ENCODE results near the gene NFE2L3.
A peak's percentile ranks its signal among the peaks of the same experiment; 100 is the strongest.
"Not testable (repeated sequence)": the region's sequence is repeated elsewhere in the genome, so short reads cannot be mapped to it uniquely, and the experiment has no call there.

The NFE2L3 gene

GRCh38 chr7:26147646-26148306 lies 4.2 kb upstream of the NFE2L3 start:
- DNase-seq: not testable (repeated sequence)

GRCh38 chr7:26148307-26148700 lies 3.7 kb upstream of the NFE2L3 start:
- not testable (repeated sequence) for DNase-seq

GRCh38 chr7:26149391-26149977 lies 2.5 kb upstream of the NFE2L3 start:
- DNase-seq: no peak

- no peak for DNase-seq
These were observed 902 bp upstream of the NFE2L3 start for GRCh38 chr7:26151096-26151495.

- no peak for DNase-seq
These were observed 397 bp upstream of the NFE2L3 start for GRCh38 chr7:26151650-26151952.

GRCh38 chr7:26152782-26153240 lies 813 bp downstream of the NFE2L3 start:
- peak; percentile 33 for DNase-seq

GRCh38 chr7:26153241-26153822 lies 1.3 kb downstream of the NFE2L3 start:
- no peak for DNase-seq

GRCh38 chr7:26153823-26154783 lies 2.1 kb downstream of the NFE2L3 start:
- DNase-seq: no peak

- DNase-seq: no peak
These were observed 3.8 kb downstream of the NFE2L3 start for GRCh38 chr7:26155531-26156375.

GRCh38 chr7:26156451-26157420 lies 4.7 kb downstream of the NFE2L3 start:
- DNase-seq: peak; percentile 33

GRCh38 chr7:26157520-26158105 lies 5.6 kb downstream of the NFE2L3 start:
- no peak for DNase-seq

- DNase-seq: no peak
These were observed 7.2 kb downstream of the NFE2L3 start for GRCh38 chr7:26159243-26159642.

GRCh38 chr7:26160896-26161295 lies 8.9 kb downstream of the NFE2L3 start:
- DNase-seq: no peak

- DNase-seq: no peak
These were observed 10.4 kb downstream of the NFE2L3 start for GRCh38 chr7:26162431-26162830.

- DNase-seq: not testable (repeated sequence)
These were observed 11.8 kb downstream of the NFE2L3 start for GRCh38 chr7:26163804-26164203.

- no peak for DNase-seq
These were observed 14.1 kb downstream of the NFE2L3 start for GRCh38 chr7:26165950-26166683.

GRCh38 chr7:26166684-26167266 lies 14.8 kb downstream of the NFE2L3 start:
- DNase-seq: no peak

- no peak for DNase-seq
These were observed 15.4 kb downstream of the NFE2L3 start for GRCh38 chr7:26167303-26167934.

- DNase-seq: no peak
These were observed 16.5 kb downstream of the NFE2L3 start for GRCh38 chr7:26168458-26169023.
